Measurements from ENCODE around the gene PRR14. TPM values are rescaled to one million over a fixed set of nuclear protein-coding genes. Genes with fewer than 3 reads are reported as not detected.
"Not testable (repeated sequence)": the region's sequence is repeated elsewhere in the genome, so short reads cannot be mapped to it uniquely, and the experiment has no call there.

Gene PRR14
- total RNA-seq, 2 donors from 2014 or later = 37.0 to 70.3 TPM

DNA sequence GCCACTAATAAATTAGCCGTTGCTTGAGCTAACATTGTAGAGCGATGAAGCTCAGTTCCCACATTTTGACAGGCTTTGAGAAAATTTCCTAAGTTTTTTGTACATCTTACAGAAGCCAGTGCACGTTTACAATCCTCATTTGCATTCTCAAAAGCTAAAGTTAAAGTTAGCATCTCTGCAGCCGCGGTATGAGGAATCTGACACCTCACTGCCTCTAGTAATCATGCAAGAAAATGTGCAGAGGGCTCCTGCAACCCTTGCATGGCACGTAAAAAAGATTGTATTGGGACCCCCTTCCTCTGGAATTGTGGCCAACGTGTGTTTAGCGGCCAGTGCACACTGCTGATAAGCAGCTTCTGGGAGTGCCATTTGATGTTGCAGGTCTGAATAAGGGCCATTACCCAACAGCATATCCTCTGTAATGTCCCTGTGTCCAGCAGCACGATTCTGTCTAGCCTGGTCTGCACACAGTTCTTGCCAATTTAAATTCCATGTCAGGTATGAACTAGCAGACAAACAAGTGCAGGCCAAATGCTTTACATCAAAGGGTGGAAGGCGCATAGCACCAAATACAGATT lies 28.2 kb upstream of the PRR14 start:
- H3K9me3 ChIP-seq = no peaks in the 10 kb centered on the region
- H3K4me1 ChIP-seq = no peaks in the 10 kb centered on the region
- TF ChIP-seq, protein P1, sequence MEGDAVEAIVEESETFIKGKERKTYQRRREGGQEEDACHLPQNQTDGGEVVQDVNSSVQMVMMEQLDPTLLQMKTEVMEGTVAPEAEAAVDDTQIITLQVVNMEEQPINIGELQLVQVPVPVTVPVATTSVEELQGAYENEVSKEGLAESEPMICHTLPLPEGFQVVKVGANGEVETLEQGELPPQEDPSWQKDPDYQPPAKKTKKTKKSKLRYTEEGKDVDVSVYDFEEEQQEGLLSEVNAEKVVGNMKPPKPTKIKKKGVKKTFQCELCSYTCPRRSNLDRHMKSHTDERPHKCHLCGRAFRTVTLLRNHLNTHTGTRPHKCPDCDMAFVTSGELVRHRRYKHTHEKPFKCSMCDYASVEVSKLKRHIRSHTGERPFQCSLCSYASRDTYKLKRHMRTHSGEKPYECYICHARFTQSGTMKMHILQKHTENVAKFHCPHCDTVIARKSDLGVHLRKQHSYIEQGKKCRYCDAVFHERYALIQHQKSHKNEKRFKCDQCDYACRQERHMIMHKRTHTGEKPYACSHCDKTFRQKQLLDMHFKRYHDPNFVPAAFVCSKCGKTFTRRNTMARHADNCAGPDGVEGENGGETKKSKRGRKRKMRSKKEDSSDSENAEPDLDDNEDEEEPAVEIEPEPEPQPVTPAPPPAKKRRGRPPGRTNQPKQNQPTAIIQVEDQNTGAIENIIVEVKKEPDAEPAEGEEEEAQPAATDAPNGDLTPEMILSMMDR (IDR thresholded peaks at IDR 0.05) = no peak
- no peak overlapping the region for H3K4me3 ChIP-seq
- no peak for DNase-seq
- no peak overlapping the region for H3K27ac ChIP-seq
- H3K36me3 ChIP-seq = no peaks in the 10 kb centered on the region
- intact Hi-C loops (cut with DNase I) = loop anchor here (10.0 kb wide), 1 partner anchor 188 kb away; the partner anchor contains the start of gene DCTPP1
- no peak overlapping the region for H3K9ac ChIP-seq (ENCODE audit: low read depth in 2 of 2, low read length in 2 of 2)
- peaks cover 4% of the 10 kb centered on the region for H3K27me3 ChIP-seq

DNA sequence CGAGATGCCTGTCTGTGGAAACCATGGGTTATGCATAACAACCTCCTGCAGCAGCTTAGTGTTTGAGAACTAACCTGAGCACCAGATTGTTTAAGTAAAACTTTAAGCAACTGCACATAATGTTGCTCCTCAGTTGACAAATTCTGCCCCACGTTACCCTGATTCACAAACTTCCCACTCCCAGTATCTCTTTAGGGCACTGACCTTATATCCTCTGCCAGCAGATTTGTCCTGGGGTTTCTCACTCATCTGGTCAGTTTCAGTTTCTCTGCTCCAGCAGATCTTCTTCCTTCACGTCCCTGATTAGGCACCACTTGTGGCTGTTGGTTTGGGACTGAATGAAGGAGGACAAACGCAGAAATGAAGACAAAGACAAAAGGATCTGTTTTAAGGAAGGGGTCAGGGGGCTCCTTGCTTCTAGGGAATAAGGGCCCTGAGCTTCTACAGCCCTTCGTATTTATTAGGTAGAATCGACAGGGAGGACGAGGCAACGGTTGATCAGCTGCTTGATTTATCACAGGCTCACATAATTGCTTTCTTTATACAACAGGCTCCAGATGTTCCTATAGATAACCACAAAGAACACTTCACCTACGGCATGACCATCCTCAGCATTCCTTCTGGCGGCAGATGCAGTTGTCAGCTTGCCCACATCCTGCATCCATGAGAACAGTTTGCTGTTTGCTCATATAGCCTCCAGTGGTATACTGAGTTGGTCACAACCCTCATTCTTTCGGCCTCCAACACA lies 27.1 kb upstream of the PRR14 start:
- intact Hi-C loops (cut with DNase I) = loop anchor here (10.0 kb wide), 1 partner anchor 189 kb away; the partner anchor contains the start of gene DCTPP1
- Histone ChIP-seq H3K9ac (ENCODE audit: low read depth in 2 of 2, low read length in 2 of 2) (no peak overlapping the region), H3K4me3 (no peak overlapping the region), H3K9me3 (no peaks in the 10 kb centered on the region), H3K27me3 (no peaks in the 10 kb centered on the region), H3K27ac (no peak overlapping the region), H3K4me1 (no peaks in the 10 kb centered on the region), H3K36me3 (no peaks in the 10 kb centered on the region)
- TF ChIP-seq, protein P1 (IDR thresholded peaks at IDR 0.05) = no peak
- DNase-seq = no peak

DNA sequence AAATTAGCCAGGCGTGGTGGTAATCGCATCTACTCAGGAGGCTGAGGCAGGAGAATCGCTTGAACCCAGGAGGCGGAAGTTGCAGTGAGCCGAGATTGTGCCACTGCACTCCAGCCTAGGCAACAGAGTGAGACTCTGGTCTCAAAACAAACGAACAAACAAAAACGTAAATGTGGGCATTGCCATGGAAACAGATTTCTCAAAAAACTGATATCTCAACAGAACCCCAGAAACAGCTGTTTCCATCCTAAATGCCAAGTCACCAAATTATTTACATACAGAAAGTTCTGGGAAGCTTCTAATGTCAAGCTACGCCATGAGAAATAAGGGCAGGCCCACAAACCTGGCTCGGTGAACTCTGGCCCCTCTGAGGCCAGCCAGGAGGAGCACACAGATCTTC lies 24.5 kb upstream of the PRR14 start:
- DNase-seq = no peak
- Histone ChIP-seq H3K36me3 (no peaks in the 10 kb centered on the region), H3K9ac (ENCODE audit: low read depth in 2 of 2, low read length in 2 of 2) (no peak overlapping the region), H3K9me3 (no peaks in the 10 kb centered on the region), H3K27me3 (no peaks in the 10 kb centered on the region), H3K4me3 (no peak overlapping the region), H3K27ac (no peak overlapping the region), H3K4me1 (no peaks in the 10 kb centered on the region)
- intact Hi-C loops (cut with DNase I) = loop anchor here (10.0 kb wide), 1 partner anchor 191 kb away; the partner anchor contains the start of gene DCTPP1
- TF ChIP-seq, protein P1 (IDR thresholded peaks at IDR 0.05) = no peak

DNA sequence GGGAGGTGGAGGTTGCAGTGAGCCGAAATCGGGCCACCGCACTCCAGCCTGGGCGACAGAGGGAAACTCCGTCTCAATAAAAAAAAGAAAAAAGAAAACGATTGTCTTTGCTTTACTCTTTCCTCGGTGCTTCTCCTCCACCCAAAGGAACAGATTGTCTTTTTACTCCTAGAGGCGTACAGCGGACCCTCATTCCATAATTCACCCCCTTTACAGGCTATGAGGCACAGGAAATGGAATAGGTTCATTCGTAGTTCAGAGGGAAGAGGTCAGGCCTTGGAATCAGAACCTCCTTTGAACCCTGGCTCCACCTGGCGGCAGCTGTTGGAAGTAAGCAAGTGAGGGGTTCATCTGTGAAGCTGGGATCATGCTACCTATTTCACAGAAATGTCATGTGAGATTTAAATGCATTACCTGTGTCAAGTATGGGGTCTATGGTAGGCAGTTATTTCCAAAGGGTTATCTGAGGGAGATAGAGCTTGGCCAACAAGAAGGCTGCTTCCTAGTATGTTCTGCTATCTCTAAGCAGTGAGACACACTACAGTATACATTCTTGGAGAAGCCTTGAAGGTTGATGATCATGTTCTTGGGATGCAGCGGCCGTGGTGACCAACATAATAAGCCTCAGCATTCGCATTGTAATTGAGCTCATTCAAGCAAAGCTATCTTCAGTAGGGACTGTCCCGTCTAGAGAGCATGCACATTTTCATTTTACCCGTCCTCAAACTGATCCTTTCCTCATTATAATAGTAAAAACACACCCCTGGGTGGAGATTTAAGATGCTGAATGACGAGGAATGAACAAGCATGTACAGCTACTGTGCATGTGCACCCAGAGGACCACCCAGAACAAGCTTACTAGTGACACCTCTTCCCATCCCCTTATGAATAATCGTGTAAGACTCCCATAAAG lies 21.9 kb upstream of the PRR14 start:
- no peak overlapping the region for H3K27ac ChIP-seq

DNA sequence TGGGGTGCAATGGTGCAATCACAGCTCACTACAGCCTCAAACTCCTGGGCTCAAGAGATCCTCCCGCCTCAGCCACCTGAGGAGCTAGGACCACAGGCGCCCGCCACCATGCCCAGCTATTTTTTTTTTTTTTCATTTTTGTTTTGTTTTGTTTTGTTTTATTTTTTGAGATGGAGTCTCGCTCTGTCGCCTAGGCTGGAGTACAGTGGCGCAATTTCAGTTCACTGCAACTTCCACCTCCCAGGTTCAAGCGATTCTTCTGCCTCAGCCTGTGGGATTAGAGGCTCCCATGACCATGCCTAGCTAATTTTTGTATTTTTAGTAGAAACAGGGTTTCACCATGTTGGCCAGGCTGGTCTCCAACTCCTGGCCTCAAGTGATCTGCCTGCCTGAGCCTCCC lies 18.3 kb upstream of the PRR14 start:
- H3K4me1 ChIP-seq; intact Hi-C loops (cut with DNase I); H3K36me3 ChIP-seq; H3K27me3 ChIP-seq; DNase-seq; H3K9me3 ChIP-seq; H3K4me3 ChIP-seq; H3K9ac ChIP-seq (ENCODE audit: low read depth in 2 of 2, low read length in 2 of 2); H3K27ac ChIP-seq: not testable (repeated sequence)

More for the DNA sequence above, 21.9 kb upstream of the PRR14 start:
- Histone ChIP-seq H3K27me3 (no peaks in the 10 kb centered on the region), H3K9ac (ENCODE audit: low read depth in 2 of 2, low read length in 2 of 2) (no peak overlapping the region), H3K36me3 (no peaks in the 10 kb centered on the region), H3K4me1 (no peaks in the 10 kb centered on the region), H3K9me3 (no peaks in the 10 kb centered on the region), H3K4me3 (no peak overlapping the region)
- peak; percentile 97 for DNase-seq
- TF ChIP-seq, protein P1 (IDR thresholded peaks at IDR 0.05) = peak; percentile 87
- intact Hi-C loops (cut with DNase I) = loop anchor here (10.0 kb wide), 1 partner anchor 194 kb away; the partner anchor contains the start of gene DCTPP1
